OCI-LY3 (cell line): ENCODE data around the gene USP19.

Experiments
- H2AFZ ChIP-seq: fragments of 200-600, 300-600 bp; shearing (Covaris generic); 2 replicates; pipeline ENCODE4 v1.6.0; 2014; ENCODE audit warnings: antibody characterized with exemption, low read depth, low read length
- H3K27ac ChIP-seq: fragments of 200-600, 300-600 bp; sonication (generic); 2 replicates; pipeline ENCODE4 v1.5.1; 2014; ENCODE audit warnings: mild to moderate bottlenecking, low read length, moderate library complexity, mixed read lengths
- H3K27me3 ChIP-seq: fragments of 200-600, 300-600 bp; sonication (generic); 2 replicates; pipeline ENCODE4 v1.6.1; 2014; ENCODE audit warnings: low read depth, low read length, mixed read lengths
- H3K36me3 ChIP-seq: fragments of 200-600, 300-600 bp; sonication (generic); replicated peaks from 2 replicates; pipeline ENCODE3; 2014; ENCODE audit warnings: low read depth, low read length, mixed read lengths
- H3K4me1 ChIP-seq: fragments of 300-600, 200-600 bp; sonication (generic); 2 replicates; pipeline ENCODE4 v1.6.1; 2014; ENCODE audit warnings: low read length, mixed read lengths
- H3K4me2 ChIP-seq: fragments of 200-600, 300-600 bp; sonication (generic); 2 replicates; pipeline ENCODE4 v1.6.1; 2014; ENCODE audit warnings: low read length, mixed read lengths
- H3K4me3 ChIP-seq: fragments of 300-600, 200-600 bp; sonication (generic); 2 replicates; pipeline ENCODE4 v1.5.1; 2014; ENCODE audit warnings: antibody characterized with exemption, mild to moderate bottlenecking, low read length, moderate library complexity
- H3K79me2 ChIP-seq: fragments of 300-600, 200-600 bp; shearing (Covaris generic); 2 replicates; pipeline ENCODE4 v1.6.1; 2014; ENCODE audit warnings: mild to moderate bottlenecking, low read length, mixed read lengths
- H3K9ac ChIP-seq: fragments of 300-600, 200-600 bp; shearing (Covaris generic); 2 replicates; pipeline ENCODE4 v1.6.0; 2014; ENCODE audit warnings: mild to moderate bottlenecking, low read length, moderate library complexity
- H3K9me3 ChIP-seq: fragments of 200-600, 300-600 bp; shearing (Covaris generic); 2 replicates; pipeline ENCODE4 v1.6.1; 2014; ENCODE audit warnings: low read length, mixed read lengths; ENCODE audit not compliant: insufficient read depth
- H4K20me1 ChIP-seq: fragments of 200-600, 300-600 bp; sonication (generic); 2 replicates; pipeline ENCODE4 v1.6.1; 2016; ENCODE audit warnings: low read length, mixed read lengths; ENCODE audit not compliant: insufficient read depth
- CTCF ChIP-seq: fragments of 200-600, 300-600 bp; sonication (generic); IDR thresholded peaks from 2 replicates; pipeline ENCODE4 v1.5.1; 2014; ENCODE audit warnings: antibody characterized with exemption, low read length, low read depth
- EZH2phosphoT487 ChIP-seq: fragments of 200-600 bp; shearing (Covaris generic); IDR thresholded peaks from 2 replicates; pipeline ENCODE4 v1.6.1; 2018; ENCODE audit warnings: antibody characterized with exemption, mixed run types, low read depth

USP19 gene

GRCh38 chr3:49124991-49125670 is 4.5 kb upstream of the USP19 start:
- H3K9ac ChIP-seq: no peak overlapping the region
- peaks cover 4% of the 10 kb centered on the region for H3K79me2 ChIP-seq
- peak overlapping the region; percentile 44; the same call in 1 of the 2 replicates for H2AFZ ChIP-seq
- no peak overlapping the region for H3K4me3 ChIP-seq
- no peaks in the 10 kb centered on the region for H3K27me3 ChIP-seq
- no peaks in the 10 kb centered on the region for H3K36me3 ChIP-seq
- peaks cover 7% of the 10 kb centered on the region for H3K4me1 ChIP-seq
- H4K20me1 ChIP-seq: no peaks in the 10 kb centered on the region
- no peak overlapping the region for H3K27ac ChIP-seq
- no peak overlapping the region for H3K4me2 ChIP-seq
- TF ChIP-seq CTCF: peak; percentile 46
- no peak for TF ChIP-seq EZH2phosphoT487
- H3K9me3 ChIP-seq: no peaks in the 10 kb centered on the region

GRCh38 chr3:49124203-49124602 is 3.6 kb upstream of the USP19 start:
- Histone ChIP-seq H2AFZ (no peak overlapping the region), H3K9me3 (no peaks in the 10 kb centered on the region), H3K79me2 (peaks cover 13% of the 10 kb centered on the region), H3K4me1 (peaks cover 15% of the 10 kb centered on the region), H3K36me3 (no peaks in the 10 kb centered on the region), H3K27me3 (no peaks in the 10 kb centered on the region), H3K9ac (no peak overlapping the region), H4K20me1 (no peaks in the 10 kb centered on the region), H3K4me3 (no peak overlapping the region), H3K27ac (no peak overlapping the region), H3K4me2 (no peak overlapping the region)
- no peak for TF ChIP-seq EZH2phosphoT487
- TF ChIP-seq CTCF: no peak

- no peak overlapping the region for H3K4me2 ChIP-seq
- H3K79me2 ChIP-seq: peaks cover 18% of the 10 kb centered on the region
- peaks cover 3% of the 10 kb centered on the region for H3K36me3 ChIP-seq
Observed at GRCh38 chr3:49123687-49124086, 3.1 kb upstream of the USP19 start.

More at GRCh38 chr3:49123687-49124086, 3.1 kb upstream of the USP19 start:
- Histone ChIP-seq H3K27me3 (no peaks in the 10 kb centered on the region), H2AFZ (no peak overlapping the region), H3K27ac (no peak overlapping the region), H3K4me1 (peaks cover 15% of the 10 kb centered on the region), H3K9ac (no peak overlapping the region), H3K9me3 (no peaks in the 10 kb centered on the region), H4K20me1 (no peaks in the 10 kb centered on the region), H3K4me3 (no peak overlapping the region)
- TF ChIP-seq EZH2phosphoT487 (no peak), CTCF (no peak)
